Muscle layer of duodenum (tissue), 2 donors: ENCODE measurements around the gene FES.
A peak's percentile ranks its signal among the peaks of the same experiment; 100 is the strongest.

Source experiments
- H3K27ac ChIP-seq: one replicate; pipeline ENCODE4 v1.7.0; 2013; ENCODE audit warnings: mild to moderate bottlenecking, low read length
- H3K27me3 ChIP-seq: one replicate; pipeline ENCODE4 v1.7.0; 2013; ENCODE audit warnings: low read depth, mild to moderate bottlenecking, control low read depth, low read length
- H3K36me3 ChIP-seq, 2 donors: one replicate each; pipeline ENCODE4 v1.7.0; 2013; ENCODE audit warnings: low read length in 2 of 2, control low read depth in 1 of 2, mild to moderate bottlenecking in 1 of 2; ENCODE audit not compliant: insufficient read depth in 2 of 2, control insufficient read depth in 1 of 2
- H3K4me1 ChIP-seq, 2 donors: one replicate each; pipeline ENCODE4 v1.7.0; 2013; ENCODE audit warnings: low read length in 2 of 2, mild to moderate bottlenecking in 2 of 2, control low read depth in 1 of 2, moderate library complexity in 1 of 2; ENCODE audit not compliant: insufficient read depth in 2 of 2, control insufficient read depth in 1 of 2
- H3K4me3 ChIP-seq, 2 donors: one replicate each; pipeline ENCODE4 v1.7.0; 2013; ENCODE audit warnings: low read length in 2 of 2, low read depth in 1 of 2, mild to moderate bottlenecking in 1 of 2
- H3K9me3 ChIP-seq, 2 donors: one replicate each; pipeline ENCODE4 v1.7.0; 2013; ENCODE audit warnings: low read length in 2 of 2, control low read depth in 1 of 2, mild to moderate bottlenecking in 1 of 2; ENCODE audit not compliant: control insufficient read depth in 1 of 2
- donor health status: healthy.

FES gene

DNA sequence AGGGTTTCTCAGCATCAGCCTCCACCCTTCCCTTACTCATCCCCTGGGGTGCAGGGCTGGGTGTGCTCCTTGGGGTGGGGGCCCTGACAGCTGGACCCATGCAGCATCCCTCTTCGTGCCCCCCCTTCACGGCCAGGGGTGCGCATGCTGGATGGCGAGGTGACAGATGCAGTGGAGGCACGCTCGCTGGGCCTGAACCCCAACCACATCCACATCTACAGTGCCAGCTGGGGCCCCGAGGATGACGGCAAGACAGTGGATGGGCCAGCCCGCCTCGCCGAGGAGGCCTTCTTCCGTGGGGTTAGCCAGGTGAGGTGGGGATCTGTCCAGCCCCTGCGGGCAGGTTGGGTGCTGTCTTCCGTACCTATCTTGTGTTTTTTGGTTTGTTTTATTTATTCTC is 6.3 kb upstream of the FES start:
- Histone ChIP-seq H3K4me1 (peaks cover 8 to 14% of the 10 kb centered on the region in 2 donors), H3K36me3 (peaks cover 43 to 71% of the 10 kb centered on the region in 2 donors), H3K9me3 (no peaks in the 10 kb centered on the region), H3K27me3 (no peaks in the 10 kb centered on the region), H3K27ac (no peak overlapping the region), H3K4me3 (no peak overlapping the region)

DNA sequence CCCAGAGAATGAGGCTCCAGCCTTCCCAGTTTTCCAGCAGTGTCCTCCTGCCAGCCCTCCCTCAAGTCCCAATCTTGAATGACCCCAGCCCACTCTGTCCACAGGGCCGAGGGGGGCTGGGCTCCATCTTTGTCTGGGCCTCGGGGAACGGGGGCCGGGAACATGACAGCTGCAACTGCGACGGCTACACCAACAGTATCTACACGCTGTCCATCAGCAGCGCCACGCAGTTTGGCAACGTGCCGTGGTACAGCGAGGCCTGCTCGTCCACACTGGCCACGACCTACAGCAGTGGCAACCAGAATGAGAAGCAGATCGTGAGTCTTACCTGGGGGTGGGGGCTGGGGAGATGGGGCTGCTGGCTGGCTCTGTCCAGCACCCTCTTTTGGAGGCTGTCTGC is 5.6 kb upstream of the FES start:
- H3K4me1 ChIP-seq, result peaks cover 11 to 12% of the 10 kb centered on the region in 2 donors
- H3K4me3 ChIP-seq, result no peak overlapping the region
- H3K36me3 ChIP-seq, result peaks cover 43 to 71% of the 10 kb centered on the region in 2 donors
- H3K9me3 ChIP-seq, result no peaks in the 10 kb centered on the region
- no peaks in the 10 kb centered on the region for H3K27me3 ChIP-seq
- no peak overlapping the region for H3K27ac ChIP-seq

DNA sequence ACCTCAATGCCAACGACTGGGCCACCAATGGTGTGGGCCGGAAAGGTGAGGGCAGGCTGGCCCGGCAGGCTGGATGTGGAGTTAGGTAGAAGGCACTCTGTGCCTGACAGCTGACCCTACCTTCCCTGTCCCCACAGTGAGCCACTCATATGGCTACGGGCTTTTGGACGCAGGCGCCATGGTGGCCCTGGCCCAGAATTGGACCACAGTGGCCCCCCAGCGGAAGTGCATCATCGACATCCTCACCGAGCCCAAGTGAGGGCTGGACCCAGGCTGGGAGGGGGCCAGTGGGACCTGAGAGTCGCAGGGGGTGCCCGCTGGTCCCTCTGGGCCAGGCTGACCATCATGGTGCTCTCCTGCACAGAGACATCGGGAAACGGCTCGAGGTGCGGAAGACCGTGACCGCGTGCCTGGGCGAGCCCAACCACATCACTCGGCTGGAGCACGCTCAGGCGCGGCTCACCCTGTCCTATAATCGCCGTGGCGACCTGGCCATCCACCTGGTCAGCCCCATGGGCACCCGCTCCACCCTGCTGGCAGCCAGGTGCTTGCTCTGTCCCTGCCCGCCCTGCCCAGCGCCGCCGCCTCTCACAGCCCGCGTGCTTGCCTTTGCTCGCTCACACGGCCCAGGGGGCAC is 4.5 kb upstream of the FES start:
- Histone ChIP-seq H3K36me3 (peaks cover 43 to 71% of the 10 kb centered on the region in 2 donors), H3K4me3 (no peak overlapping the region), H3K27me3 (no peaks in the 10 kb centered on the region), H3K4me1 (peaks cover 8 to 9% of the 10 kb centered on the region in 2 donors), H3K9me3 (no peaks in the 10 kb centered on the region), H3K27ac (no peak overlapping the region)

DNA sequence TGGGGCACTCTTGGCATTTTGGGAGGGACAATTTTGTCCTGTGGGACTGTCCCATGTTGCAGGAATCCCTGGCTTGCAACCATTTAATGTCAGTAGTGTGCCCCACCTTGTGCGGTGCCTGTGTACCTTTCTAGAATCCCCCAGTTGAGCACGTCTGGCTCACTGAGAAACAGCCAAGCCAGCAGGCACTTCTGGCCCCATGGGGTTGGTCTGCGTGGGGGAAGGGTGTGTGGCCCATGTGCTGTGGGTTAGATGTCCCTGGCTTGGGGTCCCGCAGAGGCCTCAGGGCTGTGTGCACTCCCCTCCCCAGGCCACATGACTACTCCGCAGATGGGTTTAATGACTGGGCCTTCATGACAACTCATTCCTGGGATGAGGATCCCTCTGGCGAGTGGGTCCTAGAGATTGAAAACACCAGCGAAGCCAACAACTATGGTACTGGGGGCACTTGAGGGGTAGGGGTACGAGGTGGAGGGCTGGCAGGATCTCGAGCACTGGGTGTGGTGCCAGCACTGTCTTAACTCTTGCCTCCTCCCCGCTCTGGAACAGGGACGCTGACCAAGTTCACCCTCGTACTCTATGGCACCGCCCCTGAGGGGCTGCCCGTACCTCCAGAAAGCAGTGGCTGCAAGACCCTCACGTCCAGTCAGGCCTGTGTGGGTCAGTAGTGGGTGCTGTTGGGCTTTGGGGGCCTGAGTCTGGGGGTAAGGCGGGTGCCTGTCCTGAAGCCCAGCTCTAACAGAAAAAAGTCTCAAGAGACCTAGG is 3.7 kb upstream of the FES start:
- Histone ChIP-seq H3K36me3 (peaks cover 43 to 69% of the 10 kb centered on the region in 2 donors), H3K9me3 (no peaks in the 10 kb centered on the region), H3K27ac (no peak overlapping the region), H3K4me1 (peaks cover 10 to 16% of the 10 kb centered on the region in 2 donors), H3K27me3 (no peaks in the 10 kb centered on the region), H3K4me3 (no peak overlapping the region)

DNA sequence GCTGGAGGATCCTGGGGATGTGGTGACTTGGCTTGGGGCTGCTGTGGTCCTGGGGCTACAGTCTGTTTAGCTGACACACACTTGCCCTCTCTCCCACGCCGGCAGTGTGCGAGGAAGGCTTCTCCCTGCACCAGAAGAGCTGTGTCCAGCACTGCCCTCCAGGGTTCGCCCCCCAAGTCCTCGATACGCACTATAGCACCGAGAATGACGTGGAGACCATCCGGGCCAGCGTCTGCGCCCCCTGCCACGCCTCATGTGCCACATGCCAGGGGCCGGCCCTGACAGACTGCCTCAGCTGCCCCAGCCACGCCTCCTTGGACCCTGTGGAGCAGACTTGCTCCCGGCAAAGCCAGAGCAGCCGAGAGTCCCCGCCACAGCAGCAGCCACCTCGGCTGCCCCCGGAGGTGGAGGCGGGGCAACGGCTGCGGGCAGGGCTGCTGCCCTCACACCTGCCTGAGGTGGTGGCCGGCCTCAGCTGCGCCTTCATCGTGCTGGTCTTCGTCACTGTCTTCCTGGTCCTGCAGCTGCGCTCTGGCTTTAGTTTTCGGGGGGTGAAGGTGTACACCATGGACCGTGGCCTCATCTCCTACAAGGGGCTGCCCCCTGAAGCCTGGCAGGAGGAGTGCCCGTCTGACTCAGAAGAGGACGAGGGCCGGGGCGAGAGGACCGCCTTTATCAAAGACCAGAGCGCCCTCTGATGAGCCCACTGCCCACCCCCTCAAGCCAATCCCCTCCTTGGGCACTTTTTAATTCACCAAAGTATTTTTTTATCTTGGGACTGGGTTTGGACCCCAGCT is 2.9 kb upstream of the FES start:
- Histone ChIP-seq H3K4me1 (peaks cover 10 to 24% of the 10 kb centered on the region in 2 donors), H3K36me3 (peaks cover 42 to 60% of the 10 kb centered on the region in 2 donors), H3K27me3 (no peaks in the 10 kb centered on the region), H3K9me3 (no peaks in the 10 kb centered on the region), H3K4me3 (no peak overlapping the region), H3K27ac (no peak overlapping the region)

DNA sequence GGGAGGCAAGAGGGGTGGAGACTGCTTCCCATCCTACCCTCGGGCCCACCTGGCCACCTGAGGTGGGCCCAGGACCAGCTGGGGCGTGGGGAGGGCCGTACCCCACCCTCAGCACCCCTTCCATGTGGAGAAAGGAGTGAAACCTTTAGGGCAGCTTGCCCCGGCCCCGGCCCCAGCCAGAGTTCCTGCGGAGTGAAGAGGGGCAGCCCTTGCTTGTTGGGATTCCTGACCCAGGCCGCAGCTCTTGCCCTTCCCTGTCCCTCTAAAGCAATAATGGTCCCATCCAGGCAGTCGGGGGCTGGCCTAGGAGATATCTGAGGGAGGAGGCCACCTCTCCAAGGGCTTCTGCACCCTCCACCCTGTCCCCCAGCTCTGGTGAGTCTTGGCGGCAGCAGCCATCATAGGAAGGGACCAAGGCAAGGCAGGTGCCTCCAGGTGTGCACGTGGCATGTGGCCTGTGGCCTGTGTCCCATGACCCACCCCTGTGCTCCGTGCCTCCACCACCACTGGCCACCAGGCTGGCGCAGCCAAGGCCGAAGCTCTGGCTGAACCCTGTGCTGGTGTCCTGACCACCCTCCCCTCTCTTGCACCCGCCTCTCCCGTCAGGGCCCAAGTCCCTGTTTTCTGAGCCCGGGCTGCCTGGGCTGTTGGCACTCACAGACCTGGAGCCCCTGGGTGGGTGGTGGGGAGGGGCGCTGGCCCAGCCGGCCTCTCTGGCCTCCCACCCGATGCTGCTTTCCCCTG is 2.2 kb upstream of the FES start:
- peaks cover 38 to 57% of the 10 kb centered on the region in 2 donors for H3K36me3 ChIP-seq
- no peaks in the 10 kb centered on the region for H3K9me3 ChIP-seq
- H3K27ac ChIP-seq, result no peak overlapping the region
- H3K4me3 ChIP-seq, result no peak overlapping the region
- H3K4me1 ChIP-seq, result peaks cover 10 to 26% of the 10 kb centered on the region in 2 donors
- H3K27me3 ChIP-seq, result no peaks in the 10 kb centered on the region

DNA sequence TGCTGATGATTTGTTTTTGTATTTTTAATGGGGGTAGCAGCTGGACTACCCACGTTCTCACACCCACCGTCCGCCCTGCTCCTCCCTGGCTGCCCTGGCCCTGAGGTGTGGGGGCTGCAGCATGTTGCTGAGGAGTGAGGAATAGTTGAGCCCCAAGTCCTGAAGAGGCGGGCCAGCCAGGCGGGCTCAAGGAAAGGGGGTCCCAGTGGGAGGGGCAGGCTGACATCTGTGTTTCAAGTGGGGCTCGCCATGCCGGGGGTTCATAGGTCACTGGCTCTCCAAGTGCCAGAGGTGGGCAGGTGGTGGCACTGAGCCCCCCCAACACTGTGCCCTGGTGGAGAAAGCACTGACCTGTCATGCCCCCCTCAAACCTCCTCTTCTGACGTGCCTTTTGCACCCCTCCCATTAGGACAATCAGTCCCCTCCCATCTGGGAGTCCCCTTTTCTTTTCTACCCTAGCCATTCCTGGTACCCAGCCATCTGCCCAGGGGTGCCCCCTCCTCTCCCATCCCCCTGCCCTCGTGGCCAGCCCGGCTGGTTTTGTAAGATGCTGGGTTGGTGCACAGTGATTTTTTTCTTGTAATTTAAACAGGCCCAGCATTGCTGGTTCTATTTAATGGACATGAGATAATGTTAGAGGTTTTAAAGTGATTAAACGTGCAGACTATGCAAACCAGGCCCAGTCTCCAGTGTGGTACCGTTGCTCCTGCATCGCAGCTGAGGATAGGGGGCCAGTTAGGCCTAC is 1.4 kb upstream of the FES start:
- peaks cover 30 to 57% of the 10 kb centered on the region in 2 donors for H3K36me3 ChIP-seq

DNA sequence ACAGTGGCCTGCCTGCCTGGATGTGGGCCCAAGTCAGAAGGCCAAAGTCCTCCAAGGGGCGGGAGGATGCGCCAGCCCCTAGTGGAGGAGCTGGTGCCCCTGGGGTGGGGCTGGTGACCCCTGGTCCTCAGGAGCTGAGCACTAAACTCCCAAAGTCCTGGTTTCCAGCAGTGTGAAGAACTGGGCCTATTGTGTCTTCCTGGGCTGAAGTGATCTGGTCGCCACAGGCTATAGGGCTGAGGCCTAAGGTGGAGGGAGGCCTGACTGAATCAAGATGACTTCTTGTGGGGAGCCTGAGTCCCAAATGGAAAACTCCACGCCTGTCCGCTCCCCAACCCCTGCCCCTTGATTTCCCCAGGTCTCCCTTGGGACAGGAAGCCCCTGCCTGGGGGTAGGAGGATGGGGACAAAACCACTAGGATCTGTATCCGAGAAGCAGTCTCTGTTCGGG is 753 bp upstream of the FES start:
- peaks cover 10 to 26% of the 10 kb centered on the region in 2 donors for H3K4me1 ChIP-seq
- no peaks in the 10 kb centered on the region for H3K9me3 ChIP-seq
- no peaks in the 10 kb centered on the region for H3K27me3 ChIP-seq
- peak overlapping the region; percentile 87 for H3K27ac ChIP-seq
- H3K36me3 ChIP-seq, result peaks cover 24 to 55% of the 10 kb centered on the region in 2 donors
- peak overlapping the region; percentile 33 to 68 for H3K4me3 ChIP-seq

More for the DNA sequence above, 1.4 kb upstream of the FES start:
- Histone ChIP-seq H3K4me3 (peak overlapping the region in 1 of 2 donors; percentile 68), H3K27me3 (no peaks in the 10 kb centered on the region), H3K27ac (peak overlapping the region; percentile 87), H3K4me1 (peaks cover 10 to 26% of the 10 kb centered on the region in 2 donors), H3K9me3 (no peaks in the 10 kb centered on the region)

DNA sequence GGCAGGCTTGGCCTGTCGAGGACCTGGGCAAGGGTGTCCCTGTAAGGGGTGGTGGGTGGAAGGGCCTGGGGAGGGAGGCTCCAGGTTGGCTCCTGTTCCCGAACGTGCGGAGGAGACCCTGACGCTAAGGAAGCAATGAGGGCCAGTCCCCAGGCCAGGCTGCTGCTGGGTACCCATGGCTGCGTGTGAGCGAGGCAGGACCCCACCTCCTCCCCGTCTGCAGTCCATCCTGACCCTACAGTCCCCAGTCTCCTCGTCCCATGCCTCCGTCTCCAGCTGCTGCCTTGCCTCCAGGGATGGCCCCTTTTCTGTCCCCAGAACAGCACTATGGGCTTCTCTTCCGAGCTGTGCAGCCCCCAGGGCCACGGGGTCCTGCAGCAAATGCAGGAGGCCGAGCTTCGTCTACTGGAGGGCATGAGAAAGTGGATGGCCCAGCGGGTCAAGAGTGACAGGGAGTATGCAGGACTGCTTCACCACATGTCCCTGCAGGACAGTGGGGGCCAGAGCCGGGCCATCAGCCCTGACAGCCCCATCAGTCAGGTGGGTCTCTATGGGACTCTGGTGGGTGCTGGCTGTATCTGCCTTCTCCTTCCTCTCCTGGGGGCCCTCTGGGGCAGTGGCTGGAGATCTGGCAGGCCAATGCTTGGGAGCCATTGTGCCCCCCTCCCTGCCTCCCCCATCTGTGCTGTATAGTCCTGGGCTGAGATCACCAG is 571 bp downstream of the FES start:
- Histone ChIP-seq H3K27me3 (no peaks in the 10 kb centered on the region), H3K9me3 (no peaks in the 10 kb centered on the region), H3K27ac (peak overlapping the region; percentile 87), H3K36me3 (peaks cover 17 to 52% of the 10 kb centered on the region in 2 donors), H3K4me3 (peak overlapping the region; percentile 57 to 68), H3K4me1 (peaks cover 10 to 26% of the 10 kb centered on the region in 2 donors)
